ENCODE data around the gene MAP9.

- no peak for TF ChIP-seq CTCF (IDR thresholded peaks at IDR 0.05)
- TF ChIP-seq POLR2A (IDR thresholded peaks at IDR 0.05) = no peak
Measured at GRCh38 chr4:155411546-155411945, 34.8 kb upstream of the MAP9 start.

All from testis (tissue), 2 donors.